DOHH2 (cell line): Measurements from ENCODE around the gene KIF16B.

Experiments used
- H3F3A ChIP-seq: fragments of 200-600 bp; sonication (generic), shearing (Covaris generic); 2 replicates; pipeline ENCODE4 v1.6.0; 2016; ENCODE audit warnings: antibody characterized with exemption, mild to moderate bottlenecking; ENCODE audit not compliant: control insufficient read depth, insufficient read depth
- H3K27ac ChIP-seq: fragments of 200-600 bp; sonication (generic); 2 replicates; pipeline ENCODE4 v1.5.1; 2014; ENCODE audit warnings: low read depth, mild to moderate bottlenecking, low read length, moderate library complexity
- H3K27me3 ChIP-seq: fragments of 200-600 bp; sonication (generic); 2 replicates; pipeline ENCODE4 v1.6.1; 2014; ENCODE audit warnings: mild to moderate bottlenecking, low read length, mixed read lengths; ENCODE audit not compliant: control insufficient read depth
- H3K36me3 ChIP-seq: fragments of 200-600 bp; sonication (generic); 2 replicates; pipeline ENCODE4 v1.6.1; 2014; ENCODE audit warnings: mild to moderate bottlenecking, low read length, moderate library complexity, mixed read lengths; ENCODE audit not compliant: control insufficient read depth
- H3K4me1 ChIP-seq: fragments of 200-600 bp; sonication (generic); 2 replicates; pipeline ENCODE4 v1.6.1; 2014; ENCODE audit warnings: mild to moderate bottlenecking, low read length, mixed read lengths; ENCODE audit not compliant: control insufficient read depth
- H3K4me2 ChIP-seq: fragments of 200-600 bp; sonication (generic); 2 replicates; pipeline ENCODE4 v1.6.0; 2014; ENCODE audit warnings: mild to moderate bottlenecking, low read length, moderate library complexity
- H3K4me3 ChIP-seq: fragments of 200-600 bp; sonication (generic); 2 replicates; pipeline ENCODE4 v1.5.1; 2014; ENCODE audit warnings: mild to moderate bottlenecking, low read length, mixed read lengths
- H3K79me2 ChIP-seq: fragments of 200-600 bp; sonication (generic); 2 replicates; pipeline ENCODE4 v1.6.1; 2014; ENCODE audit warnings: mild to moderate bottlenecking, low read length, mixed read lengths; ENCODE audit not compliant: control insufficient read depth
- H3K9me2 ChIP-seq: fragments of 200-600 bp; sonication (generic); replicated peaks from 2 replicates; pipeline ENCODE4 v1.6.1; 2014; ENCODE audit warnings: mild to moderate bottlenecking, low read length, mixed read lengths; ENCODE audit not compliant: control insufficient read depth
- H3K9me3 ChIP-seq: fragments of 200-600 bp; sonication (generic); 2 replicates; pipeline ENCODE4 v1.6.1; 2014; ENCODE audit warnings: antibody characterized with exemption, low read length, mixed read lengths; ENCODE audit not compliant: control insufficient read depth, insufficient read depth
- H4K20me1 ChIP-seq: fragments of 200-600 bp; sonication (generic); 2 replicates; pipeline ENCODE4 v1.6.0; 2014; ENCODE audit warnings: low read depth, mild to moderate bottlenecking, antibody characterized with exemption, low read length, moderate library complexity; ENCODE audit not compliant: control insufficient read depth, insufficient read depth
- CTCF ChIP-seq: fragments of 200-600 bp; sonication (generic); IDR thresholded peaks from one replicate; pipeline ENCODE4 v1.5.1; 2014; ENCODE audit warnings: antibody characterized with exemption, mild to moderate bottlenecking, low read depth, low read length; ENCODE audit not compliant: poor library complexity, severe bottlenecking
- EZH2phosphoT487 ChIP-seq: fragments of 200-600 bp; sonication (generic); IDR thresholded peaks from 2 replicates; pipeline ENCODE4 v1.6.1; 2017; ENCODE audit warnings: borderline replicate concordance, mild to moderate bottlenecking, antibody characterized with exemption, low read length, moderate library complexity, mixed read lengths

The KIF16B gene

GRCh38 chr20:16563066-16563806 lies 10.0 kb downstream of the KIF16B start:
- Histone ChIP-seq H3K4me3 (no peak overlapping the region), H3K36me3 (no peaks in the 10 kb centered on the region), H3K27ac (no peak overlapping the region), H3K9me3 (no peaks in the 10 kb centered on the region), H3K4me1 (no peaks in the 10 kb centered on the region), H3K4me2 (no peak overlapping the region), H3K27me3 (no peaks in the 10 kb centered on the region), H4K20me1 (no peaks in the 10 kb centered on the region), H3F3A (no peaks in the 10 kb centered on the region), H3K79me2 (peaks cover 2% of the 10 kb centered on the region), H3K9me2 (no peaks in the 10 kb centered on the region)
- TF ChIP-seq EZH2phosphoT487 (no peak), CTCF (no peak)

GRCh38 chr20:16562259-16562658 lies 11.0 kb downstream of the KIF16B start:
- Histone ChIP-seq H3F3A (no peaks in the 10 kb centered on the region), H4K20me1 (no peaks in the 10 kb centered on the region), H3K9me3 (no peaks in the 10 kb centered on the region), H3K27me3 (no peaks in the 10 kb centered on the region), H3K36me3 (no peaks in the 10 kb centered on the region), H3K27ac (no peak overlapping the region), H3K4me3 (no peak overlapping the region), H3K4me1 (no peaks in the 10 kb centered on the region), H3K9me2 (no peaks in the 10 kb centered on the region), H3K4me2 (no peak overlapping the region), H3K79me2 (peaks cover 6% of the 10 kb centered on the region)
- no peak for TF ChIP-seq CTCF
- TF ChIP-seq EZH2phosphoT487, result no peak

- peaks cover 6% of the 10 kb centered on the region for H3K79me2 ChIP-seq
- H3K36me3 ChIP-seq, result no peaks in the 10 kb centered on the region
- no peaks in the 10 kb centered on the region for H3F3A ChIP-seq
- H3K4me1 ChIP-seq, result no peaks in the 10 kb centered on the region
- no peaks in the 10 kb centered on the region for H3K9me3 ChIP-seq
- no peak overlapping the region for H3K4me3 ChIP-seq
- no peaks in the 10 kb centered on the region for H3K27me3 ChIP-seq
- no peaks in the 10 kb centered on the region for H3K9me2 ChIP-seq
- no peak overlapping the region for H3K27ac ChIP-seq
- no peak overlapping the region for H3K4me2 ChIP-seq
- TF ChIP-seq CTCF (no peak), EZH2phosphoT487 (no peak)
- H4K20me1 ChIP-seq, result no peaks in the 10 kb centered on the region
Observed at GRCh38 chr20:16560661-16561060, 12.6 kb downstream of the KIF16B start.
